Testis (tissue), 2 donors: ENCODE data around the gene GRK4.

ENCODE experiments used
- CTCF ChIP-seq, 3 experiments: fragments of 450-650 bp in 2 of 3; fragments of 200-600 bp in 1 of 3; sonication (generic) in 1 of 3; IDR thresholded peaks; one replicate each; pipeline ENCODE4 v1.5.1; 2016 to 2019; ENCODE audit warnings: antibody characterized with exemption in 3 of 3, mild to moderate bottlenecking in 2 of 3, moderate library complexity in 1 of 3
- POLR2A ChIP-seq: fragments of 450-650 bp; IDR thresholded peaks from one replicate; pipeline ENCODE4 v1.6.1; 2017; ENCODE audit warnings: antibody characterized with exemption, mild to moderate bottlenecking, moderate library complexity

- no peak for TF ChIP-seq CTCF (IDR thresholded peaks at IDR 0.05)
- TF ChIP-seq POLR2A, result no peak
Measured at GRCh38 chr4:3083732-3084131, 120.4 kb downstream of the GRK4 start.
